ENCODE measurements around the gene PDE6A.

The PDE6A gene

GRCh38 chr5:149817539-149818060 is 127.0 kb downstream of the PDE6A start:
- DNase-seq (ENCODE audit: low read depth): no peak

- DNase-seq (ENCODE audit: low read depth): no peak
Observed at GRCh38 chr5:149816661-149817060, 127.9 kb downstream of the PDE6A start.

DNA sequence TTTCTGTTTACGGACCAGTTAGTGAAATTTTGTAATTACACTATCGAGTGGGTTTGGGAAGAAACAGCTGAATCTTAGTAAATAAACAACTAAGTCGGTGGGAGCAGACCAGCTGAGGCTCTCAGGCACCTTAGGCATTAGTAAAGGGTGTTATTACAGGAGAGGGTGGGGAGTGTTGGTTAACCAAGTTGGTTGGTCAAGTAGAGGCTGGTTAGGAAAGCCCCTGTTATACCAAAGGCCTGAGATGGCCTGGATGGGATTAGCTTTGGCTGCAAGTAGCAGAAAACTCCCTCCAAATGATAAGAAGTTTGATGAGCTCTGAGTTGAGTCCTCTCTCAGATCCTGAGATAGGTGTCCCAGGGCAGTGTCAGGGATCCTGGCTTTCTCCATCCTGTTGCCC is 133.1 kb downstream of the PDE6A start:
- no peak for DNase-seq (ENCODE audit: low read depth)

GRCh38 chr5:149810856-149811255 is 133.7 kb downstream of the PDE6A start:
- no peak for DNase-seq (ENCODE audit: low read depth)

GRCh38 chr5:149809931-149810691 is 134.5 kb downstream of the PDE6A start:
- no peak for DNase-seq (ENCODE audit: low read depth)

DNA sequence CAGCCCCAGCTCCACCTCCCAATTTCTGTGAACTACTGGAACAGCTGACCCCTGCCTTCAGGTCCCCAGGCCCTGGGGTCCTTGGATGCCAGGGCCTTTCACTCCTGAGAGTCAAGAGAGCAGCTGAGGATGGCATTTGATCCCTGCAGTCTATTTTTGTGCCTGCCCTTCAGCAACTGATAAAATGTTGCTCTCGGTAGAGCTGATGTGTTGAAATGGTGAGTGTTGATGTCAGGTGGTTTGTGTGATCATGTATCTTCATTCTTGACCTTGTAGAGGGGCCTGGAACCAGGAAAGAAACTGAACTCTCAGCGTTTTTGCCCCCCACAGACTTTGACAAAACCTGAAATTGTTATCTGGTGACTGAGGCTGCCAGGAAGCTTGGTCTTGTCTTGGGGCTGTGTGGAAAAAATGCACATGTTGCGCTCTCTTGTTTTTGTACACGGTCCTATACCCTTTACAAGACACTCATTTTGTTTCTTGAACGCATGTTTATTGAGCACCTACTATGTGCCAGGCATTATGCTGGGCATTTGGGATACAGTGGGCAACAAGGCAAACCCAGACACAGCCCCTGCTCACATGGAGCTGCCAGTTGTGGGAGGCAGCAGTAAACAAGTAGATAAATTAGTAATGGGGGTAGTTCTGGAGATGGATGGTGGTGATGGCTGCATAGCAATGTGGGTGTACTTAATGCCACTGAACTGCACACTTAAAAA is 136.2 kb downstream of the PDE6A start:
- no peak for DNase-seq (ENCODE audit: low read depth)
